ENCODE data around the gene RFX3.
A peak's percentile ranks its signal among the peaks of the same experiment; 100 is the strongest.

The RFX3 gene

GRCh38 chr9:3281399-3281798, 244.4 kb downstream of the RFX3 start:
- Histone ChIP-seq H3K4me1 (ENCODE audit: insufficient read depth, low read length) (peaks cover 5% of the 10 kb centered on the region; the same call in 1 of the 2 replicates), H3K27me3 (ENCODE audit: insufficient read depth, low read length) (no peaks in the 10 kb centered on the region), H3K4me3 (ENCODE audit: low read length) (no peak overlapping the region), H3K9me3 (ENCODE audit: insufficient read depth, low read depth, low read length) (no peaks in the 10 kb centered on the region), H3K9ac (ENCODE audit: low read depth, low read length) (no peak overlapping the region), H3K27ac (ENCODE audit: low read depth, low read length) (no peak overlapping the region), H3K36me3 (ENCODE audit: insufficient read depth, low read length) (no peaks in the 10 kb centered on the region)

GRCh38 chr9:3277200-3277599, 248.6 kb downstream of the RFX3 start:
- Histone ChIP-seq H3K27ac (ENCODE audit: low read depth, low read length) (no peak overlapping the region), H3K4me1 (ENCODE audit: insufficient read depth, low read length) (peaks cover 3% of the 10 kb centered on the region; the same call in 1 of the 2 replicates), H3K36me3 (ENCODE audit: insufficient read depth, low read length) (peaks cover 14% of the 10 kb centered on the region), H3K4me3 (ENCODE audit: low read length) (no peak overlapping the region), H3K9me3 (ENCODE audit: insufficient read depth, low read depth, low read length) (no peaks in the 10 kb centered on the region), H3K27me3 (ENCODE audit: insufficient read depth, low read length) (no peaks in the 10 kb centered on the region), H3K9ac (ENCODE audit: low read depth, low read length) (no peak overlapping the region)
- WGBS: 100% methylated on average over 1 of the region's 2 CpGs

- Histone ChIP-seq H3K9ac (ENCODE audit: low read depth, low read length) (no peak overlapping the region), H3K4me3 (ENCODE audit: low read length) (no peak overlapping the region), H3K36me3 (ENCODE audit: insufficient read depth, low read length) (peaks cover 22% of the 10 kb centered on the region), H3K27me3 (ENCODE audit: insufficient read depth, low read length) (no peaks in the 10 kb centered on the region), H3K9me3 (ENCODE audit: insufficient read depth, low read depth, low read length) (no peaks in the 10 kb centered on the region), H3K27ac (ENCODE audit: low read depth, low read length) (no peak overlapping the region), H3K4me1 (ENCODE audit: insufficient read depth, low read length) (peaks cover 10% of the 10 kb centered on the region; the same call in 1 of the 2 replicates)
- 92% methylated on average over 2 of the region's 2 CpGs for WGBS
These were observed 254.2 kb downstream of the RFX3 start for GRCh38 chr9:3271581-3271980.

GRCh38 chr9:3271157-3271556, 254.6 kb downstream of the RFX3 start:
- Histone ChIP-seq H3K27ac (ENCODE audit: low read depth, low read length) (no peak overlapping the region), H3K4me3 (ENCODE audit: low read length) (no peak overlapping the region), H3K4me1 (ENCODE audit: insufficient read depth, low read length) (peaks cover 10% of the 10 kb centered on the region; the same call in 1 of the 2 replicates), H3K9me3 (ENCODE audit: insufficient read depth, low read depth, low read length) (no peaks in the 10 kb centered on the region), H3K27me3 (ENCODE audit: insufficient read depth, low read length) (no peaks in the 10 kb centered on the region), H3K9ac (ENCODE audit: low read depth, low read length) (no peak overlapping the region), H3K36me3 (ENCODE audit: insufficient read depth, low read length) (peaks cover 24% of the 10 kb centered on the region)
- no CpG with 5 or more reads among the region's 1 CpG for WGBS

GRCh38 chr9:3268223-3268622, 257.6 kb downstream of the RFX3 start:
- Histone ChIP-seq H3K4me3 (ENCODE audit: low read length) (no peak overlapping the region), H3K9ac (ENCODE audit: low read depth, low read length) (no peak overlapping the region), H3K27me3 (ENCODE audit: insufficient read depth, low read length) (no peaks in the 10 kb centered on the region), H3K36me3 (ENCODE audit: insufficient read depth, low read length) (peaks cover 16% of the 10 kb centered on the region), H3K27ac (ENCODE audit: low read depth, low read length) (no peak overlapping the region), H3K4me1 (ENCODE audit: insufficient read depth, low read length) (peaks cover 18% of the 10 kb centered on the region), H3K9me3 (ENCODE audit: insufficient read depth, low read depth, low read length) (no peaks in the 10 kb centered on the region)
- WGBS: 92% methylated on average over 1 of the region's 1 CpG

- Histone ChIP-seq H3K9me3 (ENCODE audit: insufficient read depth, low read depth, low read length) (no peaks in the 10 kb centered on the region), H3K9ac (ENCODE audit: low read depth, low read length) (no peak overlapping the region), H3K27ac (ENCODE audit: low read depth, low read length) (no peak overlapping the region), H3K27me3 (ENCODE audit: insufficient read depth, low read length) (no peaks in the 10 kb centered on the region), H3K4me1 (ENCODE audit: insufficient read depth, low read length) (peaks cover 19% of the 10 kb centered on the region), H3K36me3 (ENCODE audit: insufficient read depth, low read length) (peaks cover 18% of the 10 kb centered on the region), H3K4me3 (ENCODE audit: low read length) (no peak overlapping the region)
- WGBS: 89% methylated on average over 3 of the region's 3 CpGs
These were observed 262.1 kb downstream of the RFX3 start for GRCh38 chr9:3263698-3264097.

- Histone ChIP-seq H3K27me3 (ENCODE audit: insufficient read depth, low read length) (no peaks in the 10 kb centered on the region), H3K27ac (ENCODE audit: low read depth, low read length) (peak overlapping the region; percentile 28; the same call in 1 of the 2 replicates), H3K4me3 (ENCODE audit: low read length) (no peak overlapping the region), H3K9me3 (ENCODE audit: insufficient read depth, low read depth, low read length) (no peaks in the 10 kb centered on the region), H3K9ac (ENCODE audit: low read depth, low read length) (no peak overlapping the region), H3K36me3 (ENCODE audit: insufficient read depth, low read length) (peaks cover 18% of the 10 kb centered on the region), H3K4me1 (ENCODE audit: insufficient read depth, low read length) (peaks cover 19% of the 10 kb centered on the region)
- WGBS: 80% methylated on average over 10 of the region's 10 CpGs
These were observed 262.8 kb downstream of the RFX3 start for GRCh38 chr9:3262826-3263529.

GRCh38 chr9:3261484-3261883, 264.3 kb downstream of the RFX3 start:
- WGBS: 96% methylated on average over 5 of the region's 5 CpGs
- Histone ChIP-seq H3K9ac (ENCODE audit: low read depth, low read length) (no peak overlapping the region), H3K4me3 (ENCODE audit: low read length) (no peak overlapping the region), H3K4me1 (ENCODE audit: insufficient read depth, low read length) (peaks cover 19% of the 10 kb centered on the region), H3K36me3 (ENCODE audit: insufficient read depth, low read length) (peaks cover 23% of the 10 kb centered on the region), H3K9me3 (ENCODE audit: insufficient read depth, low read depth, low read length) (no peaks in the 10 kb centered on the region), H3K27ac (ENCODE audit: low read depth, low read length) (no peak overlapping the region), H3K27me3 (ENCODE audit: insufficient read depth, low read length) (no peaks in the 10 kb centered on the region)

GRCh38 chr9:3256571-3257330, 269.1 kb downstream of the RFX3 start:
- H3K36me3 ChIP-seq (ENCODE audit: insufficient read depth, low read length): peaks cover 26% of the 10 kb centered on the region
- WGBS: 97% methylated on average over 3 of the region's 3 CpGs

GRCh38 chr9:3251309-3251708, 274.5 kb downstream of the RFX3 start:
- 100% methylated on average over 2 of the region's 2 CpGs for WGBS
- peaks cover 13% of the 10 kb centered on the region for H3K36me3 ChIP-seq (ENCODE audit: insufficient read depth, low read length)
- no peak overlapping the region for H3K9ac ChIP-seq (ENCODE audit: low read depth, low read length)
- no peak overlapping the region for H3K4me3 ChIP-seq (ENCODE audit: low read length)
- H3K4me1 ChIP-seq (ENCODE audit: insufficient read depth, low read length): no peaks in the 10 kb centered on the region
- H3K9me3 ChIP-seq (ENCODE audit: insufficient read depth, low read depth, low read length): no peaks in the 10 kb centered on the region
- no peak overlapping the region for H3K27ac ChIP-seq (ENCODE audit: low read depth, low read length)
- no peaks in the 10 kb centered on the region for H3K27me3 ChIP-seq (ENCODE audit: insufficient read depth, low read length)

More at GRCh38 chr9:3256571-3257330, 269.1 kb downstream of the RFX3 start:
- H3K9me3 ChIP-seq (ENCODE audit: insufficient read depth, low read depth, low read length): no peaks in the 10 kb centered on the region
- H3K27ac ChIP-seq (ENCODE audit: low read depth, low read length): no peak overlapping the region
- H3K4me3 ChIP-seq (ENCODE audit: low read length): no peak overlapping the region
- no peaks in the 10 kb centered on the region for H3K27me3 ChIP-seq (ENCODE audit: insufficient read depth, low read length)
- no peak overlapping the region for H3K9ac ChIP-seq (ENCODE audit: low read depth, low read length)
- no peaks in the 10 kb centered on the region for H3K4me1 ChIP-seq (ENCODE audit: insufficient read depth, low read length)

- no peak overlapping the region for H3K4me3 ChIP-seq (ENCODE audit: low read length)
- no peak overlapping the region for H3K9ac ChIP-seq (ENCODE audit: low read depth, low read length)
- H3K27ac ChIP-seq (ENCODE audit: low read depth, low read length): no peak overlapping the region
- H3K27me3 ChIP-seq (ENCODE audit: insufficient read depth, low read length): no peaks in the 10 kb centered on the region
- WGBS: 91% methylated on average over 1 of the region's 4 CpGs
- no peaks in the 10 kb centered on the region for H3K4me1 ChIP-seq (ENCODE audit: insufficient read depth, low read length)
- peaks cover 11% of the 10 kb centered on the region; the same call in 1 of the 2 replicates for H3K36me3 ChIP-seq (ENCODE audit: insufficient read depth, low read length)
- no peaks in the 10 kb centered on the region for H3K9me3 ChIP-seq (ENCODE audit: insufficient read depth, low read depth, low read length)
These were observed 275.1 kb downstream of the RFX3 start for GRCh38 chr9:3250741-3251140.

Data from HUES64 (cell line).